ENCODE data around the gene SSTR4.
A peak's percentile ranks its signal among the peaks of the same experiment; 100 is the strongest.

- TF ChIP-seq POLR2A (IDR thresholded peaks at IDR 0.05) (no peak), EP300 (IDR thresholded peaks at IDR 0.05) (no peak), CTCF (IDR thresholded peaks at IDR 0.05) (peak in 1 of 3 donors; percentile 15)
Observed at GRCh38 chr20:23048283-23049200, 13.4 kb downstream of the SSTR4 start.

Measured in ovary (tissue), 3 donors.